Activated CD4-positive, alpha-beta T cell treated with anti-CD3 and anti-CD28 coated beads for 48 hours (primary cell): ENCODE results near the gene TMEM26.

ENCODE experiments used
- DNase-seq: peaks from one replicate; pipeline ENCODE4 v3.0.0-alpha.2; 2020

The TMEM26 gene

GRCh38 chr10:61458031-61458430 is 4.8 kb upstream of the TMEM26 start:
- no peak for DNase-seq

GRCh38 chr10:61456095-61456789 is 3.1 kb upstream of the TMEM26 start:
- DNase-seq = no peak

GRCh38 chr10:61455656-61456055 is 2.5 kb upstream of the TMEM26 start:
- no peak for DNase-seq

DNA sequence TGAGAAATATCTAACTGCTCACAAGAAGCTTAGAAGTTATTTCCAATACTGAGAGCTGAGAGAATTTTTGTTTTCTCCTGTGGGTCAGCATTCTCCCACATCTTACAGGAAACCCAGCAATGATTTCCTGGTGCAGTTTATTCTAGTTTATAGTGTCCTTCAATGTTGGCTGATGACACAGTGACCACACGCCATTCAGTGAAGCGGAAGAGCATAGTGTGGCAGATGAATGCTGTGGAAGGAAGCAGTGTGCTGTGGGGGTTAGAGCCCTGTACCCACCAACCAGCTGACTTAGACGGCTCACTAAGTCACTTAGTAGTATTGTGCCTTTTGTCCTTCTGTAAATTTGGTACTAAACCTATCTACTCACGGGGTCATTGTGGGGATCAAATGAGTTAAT is 1.4 kb upstream of the TMEM26 start:
- DNase-seq = no peak

DNA sequence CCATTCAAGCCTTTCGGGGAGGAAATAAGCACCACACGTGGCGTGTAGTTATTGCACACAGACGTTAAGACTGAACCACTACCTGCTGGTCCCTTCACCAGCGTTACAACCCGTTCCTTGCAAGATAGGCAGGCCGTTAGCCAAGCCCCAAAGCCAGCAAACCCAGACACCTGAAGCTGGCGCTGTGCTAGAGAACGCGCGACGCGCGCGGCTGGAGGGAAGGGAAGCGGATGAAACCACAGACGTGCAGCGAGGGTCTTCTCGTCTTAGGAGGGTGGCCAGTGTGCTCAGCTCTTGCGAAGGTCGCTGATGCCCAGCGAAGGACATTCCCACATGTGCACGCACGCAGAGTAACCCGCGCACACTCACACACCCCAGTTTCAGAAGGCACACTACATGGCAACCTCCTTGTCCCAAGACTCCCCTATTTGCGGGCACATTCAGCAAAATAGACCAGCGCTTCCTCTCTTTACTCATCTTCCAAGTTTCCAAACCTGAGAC is 980 bp downstream of the TMEM26 start:
- no peak for DNase-seq

- DNase-seq = no peak
Measured at GRCh38 chr10:61451357-61451756, 1.8 kb downstream of the TMEM26 start.

DNA sequence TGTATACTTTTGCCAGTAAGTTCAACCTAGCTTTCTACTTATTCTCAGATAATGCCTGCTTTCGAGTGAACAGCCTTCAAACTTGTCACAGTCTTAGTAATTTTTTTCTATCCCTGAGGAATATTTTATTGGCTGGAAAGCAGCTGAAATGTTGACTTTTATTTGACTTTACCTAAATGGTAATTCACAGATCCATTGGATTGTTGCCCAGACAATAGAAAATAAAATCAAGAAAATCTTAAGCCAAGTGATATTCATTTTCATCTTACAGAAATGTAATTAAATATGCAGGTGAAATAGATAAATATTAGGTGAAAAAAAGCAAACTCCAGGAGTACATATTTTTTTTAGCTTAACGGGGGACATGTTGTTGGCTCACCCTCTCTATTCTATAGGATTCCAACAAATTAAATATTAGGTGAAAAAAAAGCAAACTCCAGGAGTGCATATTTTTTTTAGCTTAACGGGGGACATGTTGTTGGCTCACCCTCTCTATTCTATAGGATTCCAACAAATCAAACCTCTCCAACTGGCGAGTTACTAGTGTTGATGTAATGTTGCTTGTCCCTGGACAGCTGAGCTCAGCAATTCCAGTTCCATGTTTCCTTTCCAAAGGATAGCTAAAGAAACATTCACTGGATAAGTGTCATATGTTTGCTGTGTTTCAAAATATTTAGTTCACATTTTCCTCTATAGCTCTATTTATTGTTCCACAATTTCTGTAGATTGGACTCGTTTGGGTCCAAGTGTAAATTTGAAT is 4.2 kb downstream of the TMEM26 start:
- DNase-seq = no peak

DNA sequence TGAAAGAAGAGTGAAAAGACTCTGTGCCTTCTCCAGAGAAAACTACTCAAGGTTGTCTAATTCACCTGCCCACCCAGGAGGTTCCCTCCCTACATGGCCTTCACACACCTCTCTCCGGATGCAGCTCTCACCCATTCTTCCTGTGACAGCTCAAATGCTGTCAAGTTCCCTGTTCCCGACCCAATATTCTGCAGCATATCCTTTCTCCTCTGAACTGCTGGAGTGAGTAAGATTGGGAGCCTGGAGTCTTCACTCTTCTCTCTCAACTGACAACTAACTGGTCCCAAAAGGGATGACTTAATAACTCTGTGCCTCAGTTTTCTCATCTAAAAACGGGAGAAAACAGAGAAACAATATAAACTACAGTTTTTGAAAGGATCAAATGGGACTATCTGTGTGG is 5.1 kb downstream of the TMEM26 start:
- DNase-seq = no peak

GRCh38 chr10:61439058-61439609 is 14.0 kb downstream of the TMEM26 start:
- no peak for DNase-seq

- no peak for DNase-seq
Measured at GRCh38 chr10:61438141-61438988, 14.8 kb downstream of the TMEM26 start.

- no peak for DNase-seq
Measured at GRCh38 chr10:61423178-61423577, 30.0 kb downstream of the TMEM26 start.

DNA sequence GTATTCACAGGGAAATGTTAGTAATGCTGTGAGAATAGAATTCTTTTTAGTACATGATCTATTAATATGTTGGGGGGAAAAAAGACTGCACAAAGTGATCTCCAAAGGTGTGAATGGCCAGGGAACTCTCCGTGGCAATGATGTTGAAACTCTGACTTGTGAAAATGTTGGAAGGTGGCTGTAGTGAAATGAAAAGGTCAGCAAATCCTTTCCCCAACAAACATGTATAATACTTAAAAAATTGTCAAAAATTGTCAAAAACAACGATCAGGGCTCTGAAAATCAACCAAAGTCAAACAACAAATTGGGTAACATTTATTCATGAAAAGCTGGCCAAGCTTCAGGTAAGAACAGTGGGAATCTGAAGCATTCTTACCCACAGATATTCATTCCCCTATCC is 35.5 kb downstream of the TMEM26 start:
- DNase-seq = no peak

- no peak for DNase-seq
Measured at GRCh38 chr10:61415824-61416223, 37.4 kb downstream of the TMEM26 start.

DNA sequence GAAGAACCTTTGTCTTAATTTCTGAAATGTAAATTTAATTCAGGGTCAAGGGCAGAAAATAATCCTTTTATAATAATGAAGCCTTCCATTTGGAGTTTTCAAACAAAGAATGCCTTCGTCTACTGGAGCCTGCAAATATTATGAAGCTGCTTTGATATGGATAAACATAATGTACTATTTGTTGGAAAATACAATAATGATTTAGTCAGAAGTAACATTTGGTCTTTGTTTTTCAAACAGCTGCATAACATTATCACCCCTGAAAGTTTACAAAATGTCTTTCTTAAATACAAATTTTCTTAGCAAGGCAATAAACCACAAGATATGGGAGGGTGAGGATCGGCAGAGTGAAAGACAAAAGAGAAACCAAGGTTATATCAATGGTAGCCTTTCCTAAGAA is 41.5 kb downstream of the TMEM26 start:
- no peak for DNase-seq

- no peak for DNase-seq
Measured at GRCh38 chr10:61410353-61411070, 42.7 kb downstream of the TMEM26 start.

GRCh38 chr10:61409157-61409556 is 44.0 kb downstream of the TMEM26 start:
- no peak for DNase-seq

DNA sequence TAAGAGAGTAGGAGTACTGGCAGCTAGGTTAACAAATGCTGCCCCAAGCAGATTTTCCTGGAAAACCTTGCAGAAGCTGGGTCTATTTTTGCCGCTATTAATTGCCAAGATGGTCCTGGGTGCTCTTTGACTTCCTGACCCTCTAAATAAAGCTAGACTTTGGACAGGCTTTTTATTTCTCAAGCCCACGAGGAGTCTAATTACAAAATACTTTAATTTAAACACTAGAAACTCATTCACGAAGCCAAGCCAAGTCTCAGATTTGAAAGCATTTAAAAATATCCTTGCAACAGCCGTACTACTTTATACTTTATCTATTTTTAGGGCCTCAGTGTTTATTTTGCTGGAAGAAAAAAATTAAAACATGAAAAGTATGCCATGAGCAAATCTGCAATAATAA is 45.1 kb downstream of the TMEM26 start:
- DNase-seq = no peak

DNA sequence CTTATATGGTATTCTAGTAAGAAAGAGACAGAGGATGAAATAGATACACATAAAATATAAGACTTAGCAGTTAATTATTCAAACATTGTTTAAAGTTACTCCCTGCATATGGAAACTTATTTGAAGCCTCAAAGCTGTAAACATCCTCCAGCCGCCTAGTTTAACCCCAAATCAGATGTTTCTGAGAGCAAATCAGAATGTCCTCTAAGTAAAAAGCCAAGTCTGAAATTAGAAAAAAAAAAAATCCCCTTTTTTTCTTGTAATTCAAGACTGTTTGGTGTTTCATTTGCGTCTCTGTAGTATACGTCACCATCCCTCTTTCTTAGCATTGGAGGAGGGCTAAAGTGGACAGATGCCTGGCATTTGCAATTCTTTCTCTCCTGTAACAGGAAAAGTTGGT is 46.4 kb downstream of the TMEM26 start:
- no peak for DNase-seq

DNA sequence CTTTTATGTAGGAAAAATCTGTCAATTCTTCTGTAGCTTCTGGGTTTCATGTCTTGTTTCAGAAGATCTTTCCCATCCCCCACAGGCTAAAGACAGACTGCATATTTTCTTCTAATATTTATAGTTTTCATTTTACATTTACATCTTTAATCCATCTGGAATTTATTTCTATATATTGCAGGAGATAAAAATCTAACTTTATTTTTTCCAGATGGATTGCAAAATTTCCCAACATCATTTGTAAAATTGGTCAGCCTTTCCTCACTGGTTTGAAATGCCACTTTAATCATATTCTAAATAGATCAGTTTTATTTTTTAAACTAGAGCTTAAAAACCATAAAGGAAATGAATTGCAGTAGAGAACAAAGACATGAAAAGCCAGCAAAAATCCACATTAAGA is 46.9 kb downstream of the TMEM26 start:
- no peak for DNase-seq

GRCh38 chr10:61404751-61405150 is 48.4 kb downstream of the TMEM26 start:
- DNase-seq = no peak

GRCh38 chr10:61400524-61400923 is 52.7 kb downstream of the TMEM26 start:
- no peak for DNase-seq

GRCh38 chr10:61399406-61399805 is 53.8 kb downstream of the TMEM26 start:
- no peak for DNase-seq
